H1 (cell line): Measurements from ENCODE around the gene PID1. TPM values are rescaled to one million over a fixed set of nuclear protein-coding genes. Genes with fewer than 3 reads are reported as not detected.

Experiments
- CTCF ChIA-PET: fragments of 300-600 bp; sonication (Branson Sonifier 250); formaldehyde crosslinking; loops from one replicate; lab custom pipeline; 2021; ENCODE audit not compliant: partially characterized antibody; lab: Charles Lee
- POLR2A ChIA-PET: fragments of 300-600 bp; sonication (Branson Sonifier 250); formaldehyde crosslinking; loops from one replicate; lab custom pipeline; 2021; ENCODE audit warnings: inconsistent platforms; ENCODE audit not compliant: partially characterized antibody; lab: Charles Lee
- DNase-seq, 2 experiments: peaks; one replicate each; pipeline versions ENCODE4 v3.0.0 to v3.0.0-alpha.2; 2010 to 2022; ENCODE audit warnings: low spot score in 2 of 2, low read depth in 1 of 2, mixed read lengths in 1 of 2
- FAIRE-seq: peaks from 2 replicates; lab custom pipeline; 2011; peaks lifted over from hg19 to GRCh38; lab: Jason Lieb, UNC
- H2AFZ ChIP-seq: 2 replicates; pipeline ENCODE4 v1.8.1; 2012; ENCODE audit warnings: low read length, inconsistent platforms
- H2AK5ac ChIP-seq: 2 replicates; pipeline ENCODE4 v1.6.1; 2013; ENCODE audit warnings: low read depth, low read length
- H2BK120ac ChIP-seq: replicated peaks from 2 replicates; pipeline ENCODE3; 2013; ENCODE audit warnings: low read depth, low read length, inconsistent platforms
- H2BK12ac ChIP-seq: 2 replicates; pipeline ENCODE4 v1.6.1; 2013; ENCODE audit warnings: low read depth, low read length
- H2BK15ac ChIP-seq: 2 replicates; pipeline ENCODE4 v1.6.1; 2013; ENCODE audit warnings: low read length
- H2BK20ac ChIP-seq: 2 replicates; pipeline ENCODE4 v1.6.1; 2013; ENCODE audit warnings: low read length
- H2BK5ac ChIP-seq: 2 replicates; pipeline ENCODE4 v1.6.1; 2013; ENCODE audit warnings: low read depth, low read length
- H3K14ac ChIP-seq: 2 replicates; pipeline ENCODE4 v1.6.1; 2013; ENCODE audit warnings: inconsistent platforms; ENCODE audit not compliant: insufficient read length
- H3K18ac ChIP-seq: 2 replicates; pipeline ENCODE4 v1.6.1; 2013; ENCODE audit warnings: low read length; ENCODE audit errors: extremely low read depth
- H3K23ac ChIP-seq: 2 replicates; pipeline ENCODE4 v1.6.1; 2013; ENCODE audit warnings: inconsistent platforms; ENCODE audit not compliant: insufficient read length
- H3K23me2 ChIP-seq: 2 replicates; pipeline ENCODE4 v1.6.1; 2013; ENCODE audit warnings: low read depth, low read length
- H3K27ac ChIP-seq: 2 replicates; pipeline ENCODE4 v1.6.1; 2011; ENCODE audit warnings: low read depth, low read length, inconsistent platforms
- H3K27me3 ChIP-seq, 4 experiments: replicated peaks in 1 of 4; 1 replicate in 1 of 4; 2 replicates in 3 of 4; pipeline versions ENCODE4 v1.6.1 to v1.8.1; 2011 to 2013; ENCODE audit warnings: low read length in 3 of 4, mild to moderate bottlenecking in 3 of 4, inconsistent platforms in 2 of 4, mixed read lengths in 2 of 4, moderate library complexity in 1 of 4; ENCODE audit not compliant: control insufficient read depth in 3 of 4, insufficient read depth in 3 of 4; ENCODE audit errors: extremely low read depth in 1 of 4
- H3K36me3 ChIP-seq, 4 experiments: 2 replicates each; pipeline versions ENCODE4 v1.6.1 to v1.8.1; 2011 to 2013; ENCODE audit warnings: mild to moderate bottlenecking in 4 of 4, low read length in 3 of 4, moderate library complexity in 2 of 4, control low read depth in 1 of 4, inconsistent platforms in 1 of 4; ENCODE audit not compliant: insufficient read depth in 4 of 4, control insufficient read depth in 2 of 4
- H3K4ac ChIP-seq: replicated peaks from 2 replicates; pipeline ENCODE3; 2013; ENCODE audit warnings: low read length, low read depth, mixed read lengths, inconsistent platforms; ENCODE audit not compliant: insufficient read length
- H3K4me1 ChIP-seq, 4 experiments: replicated peaks in 1 of 4; 1 replicate in 1 of 4; 2 replicates in 3 of 4; pipeline versions ENCODE4 v1.6.1 to v1.8.1; 2011 to 2013; ENCODE audit warnings: low read length in 3 of 4, inconsistent platforms in 2 of 4, mixed read lengths in 1 of 4; ENCODE audit not compliant: insufficient read depth in 4 of 4, control insufficient read depth in 3 of 4
- H3K4me2 ChIP-seq, 2 experiments: 2 replicates each; pipeline versions ENCODE4 v1.6.1 to v1.8.1; 2011 to 2013; ENCODE audit warnings: low read depth in 2 of 2, low read length in 2 of 2, control low read depth in 1 of 2, inconsistent platforms in 1 of 2, mild to moderate bottlenecking in 1 of 2; ENCODE audit not compliant: insufficient read depth in 1 of 2
- H3K4me3 ChIP-seq, 4 experiments: fragments of 200-600, 300-600 bp in 1 of 4; sonication (generic), shearing (Covaris generic), sonication (Bioruptor Twin) in 1 of 4; 2 replicates each; pipeline versions ENCODE4 v1.5.1 to v1.8.1; 2011 to 2016; ENCODE audit warnings: low read length in 4 of 4, low read depth in 3 of 4, control low read depth in 2 of 4, inconsistent platforms in 2 of 4, mild to moderate bottlenecking in 2 of 4, mixed read lengths in 1 of 4, moderate library complexity in 1 of 4; ENCODE audit not compliant: insufficient read depth in 2 of 4; ENCODE audit errors: extremely low read depth in 1 of 4
- H3K56ac ChIP-seq: replicated peaks from 2 replicates; pipeline ENCODE3; 2013; ENCODE audit warnings: low read depth, mild to moderate bottlenecking, mixed read lengths, low read length, inconsistent platforms; ENCODE audit not compliant: insufficient read length
- H3K79me1 ChIP-seq: 2 replicates; pipeline ENCODE4 v1.6.1; 2013; ENCODE audit warnings: low read depth, low read length, control low read depth
- H3K79me2 ChIP-seq, 2 experiments: 2 replicates each; pipeline versions ENCODE4 v1.6.1 to v1.8.1; 2012 to 2013; ENCODE audit warnings: low read length in 2 of 2, mild to moderate bottlenecking in 2 of 2, inconsistent platforms in 1 of 2; ENCODE audit not compliant: insufficient read depth in 2 of 2, control insufficient read depth in 1 of 2
- H3K9ac ChIP-seq, 4 experiments: replicated peaks in 1 of 4; 1 replicate in 1 of 4; 2 replicates in 3 of 4; pipeline versions ENCODE4 v1.6.1 to v1.8.1; 2011 to 2013; ENCODE audit warnings: low read depth in 3 of 4, low read length in 3 of 4, control low read depth in 2 of 4, mild to moderate bottlenecking in 2 of 4, moderate library complexity in 2 of 4, inconsistent platforms in 1 of 4; ENCODE audit errors: extremely low read depth in 1 of 4
- H3K9me3 ChIP-seq, 2 experiments: 2 replicates each; pipeline versions ENCODE4 v1.6.1 to v1.8.1; 2012 to 2013; ENCODE audit warnings: mild to moderate bottlenecking in 2 of 2, moderate library complexity in 2 of 2, control low read depth in 1 of 2, inconsistent platforms in 1 of 2, low read depth in 1 of 2, low read length in 1 of 2, mixed read lengths in 1 of 2; ENCODE audit not compliant: insufficient read depth in 2 of 2
- H4K20me1 ChIP-seq, 2 experiments: replicated peaks in 1 of 2; 2 replicates each; pipeline versions ENCODE3 to v1.8.1; 2011 to 2013; ENCODE audit warnings: inconsistent platforms in 2 of 2, low read length in 2 of 2, mild to moderate bottlenecking in 1 of 2; ENCODE audit not compliant: insufficient read depth in 2 of 2, control insufficient read depth in 1 of 2
- H4K5ac ChIP-seq: 2 replicates; pipeline ENCODE4 v1.6.1; 2013; ENCODE audit warnings: low read length, low read depth, mixed read lengths, inconsistent platforms; ENCODE audit not compliant: insufficient read length
- H4K8ac ChIP-seq: 2 replicates; pipeline ENCODE4 v1.8.0; 2013; ENCODE audit warnings: mild to moderate bottlenecking, moderate library complexity, low read length, inconsistent platforms; ENCODE audit not compliant: insufficient read depth; ENCODE audit errors: extremely low read depth
- H4K91ac ChIP-seq: replicated peaks from 2 replicates; pipeline ENCODE3; 2013; ENCODE audit warnings: low read length, mixed read lengths, inconsistent platforms; ENCODE audit not compliant: insufficient read length
- BRCA1 ChIP-seq: IDR thresholded peaks from 2 replicates; pipeline ENCODE4 v1.6.1; 2012; ENCODE audit warnings: low read depth, low read length, improper control_type of control experiment
- EZH2 ChIP-seq: fragments of 200-600 bp; sonication (generic); IDR thresholded peaks from 2 replicates; pipeline ENCODE4 v1.7.1; 2012; ENCODE audit warnings: low read depth, mild to moderate bottlenecking, moderate library complexity, low read length, inconsistent platforms; ENCODE audit not compliant: severe bottlenecking
- HDAC2 ChIP-seq, 2 experiments: fragments of 300-600 bp in 1 of 2; sonication (generic) in 1 of 2; IDR thresholded peaks; 2 replicates each; pipeline ENCODE4 v1.6.1; 2011 to 2012; ENCODE audit warnings: low read depth in 2 of 2, low read length in 2 of 2, mild to moderate bottlenecking in 2 of 2, moderate library complexity in 2 of 2, borderline replicate concordance in 1 of 2, inconsistent platforms in 1 of 2
- HDAC6 ChIP-seq: IDR thresholded peaks from one replicate; pipeline ENCODE4 v1.7.1; 2012; ENCODE audit warnings: low read depth, mild to moderate bottlenecking, inconsistent platforms, low read length, moderate library complexity
- KDM4A ChIP-seq: IDR thresholded peaks from one replicate; pipeline ENCODE4 v1.7.1; 2012; ENCODE audit warnings: low read depth, mild to moderate bottlenecking, moderate library complexity, low read length, inconsistent platforms; ENCODE audit not compliant: severe bottlenecking
- MAX ChIP-seq: IDR thresholded peaks from 2 replicates; pipeline ENCODE4 v1.6.1; 2012; ENCODE audit warnings: inconsistent platforms
- PHF8 ChIP-seq: fragments of 200-600 bp; sonication (generic); conservative IDR thresholded peaks from 2 replicates; pipeline ENCODE4 v1.7.1; 2012; ENCODE audit warnings: low read depth, mild to moderate bottlenecking, inconsistent platforms, low read length, moderate library complexity
- RBBP5 ChIP-seq: IDR thresholded peaks from 2 replicates; pipeline ENCODE4 v1.7.1; 2012; ENCODE audit warnings: low read depth, mild to moderate bottlenecking, inconsistent platforms, low read length, moderate library complexity, borderline replicate concordance
- RFX5 ChIP-seq: IDR thresholded peaks from 2 replicates; pipeline ENCODE4 v1.6.1; 2011; ENCODE audit warnings: low read depth, low read length, improper control_type of control experiment, borderline replicate concordance
- SIN3A ChIP-seq, 2 experiments: IDR thresholded peaks in 1 of 2; conservative IDR thresholded peaks in 1 of 2; 2 replicates each; pipeline ENCODE4 v1.6.1; 2011 to 2012; ENCODE audit warnings: low read length in 2 of 2, improper control_type of control experiment in 1 of 2, low read depth in 1 of 2, mild to moderate bottlenecking in 1 of 2
- SP1 ChIP-seq: IDR thresholded peaks from 2 replicates; pipeline ENCODE4 v1.6.1; 2011; ENCODE audit warnings: low read depth, low read length
- SRF ChIP-seq: IDR thresholded peaks from 2 replicates; pipeline ENCODE4 v1.6.1; 2011; ENCODE audit warnings: mild to moderate bottlenecking, low read depth, low read length, moderate library complexity
- SUZ12 ChIP-seq: fragments of 200-600 bp; sonication (generic); IDR thresholded peaks from 2 replicates; pipeline ENCODE4 v1.6.1; 2012; ENCODE audit warnings: mild to moderate bottlenecking, inconsistent platforms, low read length, moderate library complexity, mixed read lengths
- TEAD4 ChIP-seq: IDR thresholded peaks from 2 replicates; pipeline ENCODE4 v1.6.1; 2012; ENCODE audit warnings: low read depth, low read length, inconsistent platforms, mixed read lengths
- WGBS, 2 experiments: shearing (Covaris generic) in 1 of 2; methylation state at CpG; one replicate each; pipeline versions ENCODE4 v1.1.6 to v1.1.7; 2013 to 2015; ENCODE audit warnings: low lambda C conversion rate in 2 of 2, mixed read lengths in 2 of 2, inconsistent platforms in 1 of 2, low coverage in 1 of 2, missing lambda C conversion rate in 1 of 2; ENCODE audit not compliant: insufficient replicate concordance in 2 of 2, insufficient coverage in 1 of 2, insufficient read length in 1 of 2; ENCODE audit errors: extremely low coverage in 1 of 2, missing lambda C conversion rate in 1 of 2; 5-methylcytosine and 5-hydroxymethylcytosine counted together
- polyA plus RNA-seq, 7 experiments: library from polyadenylated mRNA; depleted of rRNA in 3 of 7; stranded (reverse) in 5 of 7; unstranded in 2 of 7; fragments of >200 nt in 5 of 7; fragments of 200-250 nt in 2 of 7; gene quantifications; 1 replicate in 5 of 7; 2 replicates in 1 of 7; 4 replicates in 1 of 7; pipeline versions ENCODE4 v1.2.1 to v1.2.3, GENCODE V29; 2011 to 2013; ENCODE audit warnings: missing spikeins in 2 of 7, mixed read lengths in 2 of 7
- total RNA-seq: library from RNA; stranded (reverse); fragmentation: NEBNext Ultra II Directional; extraction: Animal tissue kit (Norgen Biotek cat#: 25700); gene quantifications from 2 replicates; pipeline ENCODE4 v1.2.1, GENCODE V29; 2021

PID1 gene
- total and polyA plus RNA-seq, 2 of the 8 experiments (the other 6 are each of a cell fraction or from before 2014, with no cell fraction given): 1.5 to 3.3 TPM

DNA sequence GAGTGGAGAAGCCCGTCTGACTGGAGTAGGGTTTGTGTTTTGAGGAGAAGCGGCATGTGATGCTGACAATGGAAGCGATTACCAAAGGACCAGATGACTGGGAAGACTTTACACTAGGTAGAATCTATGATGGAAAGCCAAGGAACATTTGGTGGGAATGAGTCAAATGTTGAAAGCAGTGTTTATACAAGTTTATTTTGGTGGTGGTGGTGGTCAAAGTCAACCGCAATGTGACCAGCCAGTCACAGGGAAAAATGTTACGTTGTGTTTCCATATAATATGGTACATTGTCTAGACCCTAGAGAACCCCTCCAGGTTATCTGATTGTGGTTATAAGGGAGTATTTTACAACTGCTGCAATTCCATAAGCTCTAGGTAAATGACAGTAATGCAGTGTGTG lies 216.8 kb downstream of the PID1 start:
- Histone ChIP-seq H3K9ac (no peak overlapping the region), H3K4me3 (no peak overlapping the region), H2BK15ac (no peak overlapping the region), H3K23me2 (no peaks in the 10 kb centered on the region), H4K5ac (no peak overlapping the region), H2BK5ac (no peak overlapping the region), H3K4me1 (peaks cover 0 to 2% (median 0%) of the 10 kb centered on the region in 4 experiments; a peak in 1 of 7 replicates), H3K56ac (no peak overlapping the region), H3K4me2 (no peak overlapping the region), H3K18ac (no peak overlapping the region), H3K79me2 (no peaks in the 10 kb centered on the region), H4K20me1 (no peaks in the 10 kb centered on the region), H3K36me3 (no peaks in the 10 kb centered on the region), H4K91ac (no peak overlapping the region), H3K14ac (no peak overlapping the region), H4K8ac (no peak overlapping the region), H2AK5ac (no peak overlapping the region), H2BK12ac (no peak overlapping the region), H3K27me3 (no peaks in the 10 kb centered on the region), H3K9me3 (no peaks in the 10 kb centered on the region), H3K23ac (no peak overlapping the region), H2AFZ (no peak overlapping the region), H3K79me1 (no peaks in the 10 kb centered on the region), H3K27ac (no peak overlapping the region), H2BK120ac (no peak overlapping the region), H3K4ac (no peak overlapping the region), H2BK20ac (no peak overlapping the region)
- WGBS, 2 experiments: 88% methylated on average over 5 of the region's 5 CpGs; no CpG with 5 or more reads in 1 of the 2 experiments
- FAIRE-seq (no peak), DNase-seq (no peak)
- ChIA-PET POLR2A (no interaction called here), CTCF (interaction anchor here (0.6 kb wide), 1 partner anchor 107 kb away, joined by 3 read pairs; no protein-coding TSS in a partner anchor)
- no peak for TF ChIP-seq HDAC6
- TF ChIP-seq RBBP5: no peak
- no peak for TF ChIP-seq SP1
- no peak for TF ChIP-seq TEAD4
- no peak for TF ChIP-seq PHF8
- TF ChIP-seq SUZ12: no peak
- TF ChIP-seq EZH2: no peak
- TF ChIP-seq MAX: no peak
- no peak for TF ChIP-seq BRCA1
- no peak for TF ChIP-seq SRF
- TF ChIP-seq HDAC2 (IDR thresholded peaks at IDR 0.05; ENCODE audit: borderline replicate concordance in 1 of 2, low read depth in 2 of 2, low read length in 2 of 2): no peak
- no peak for TF ChIP-seq KDM4A
- no peak for TF ChIP-seq SIN3A (conservative IDR thresholded peaks at IDR 0.05 in 1 of 2, IDR thresholded peaks at IDR 0.05 in 1 of 2; ENCODE audit: low read depth in 1 of 2, low read length in 2 of 2)
- TF ChIP-seq RFX5: no peak
